Upper lobe of left lung (tissue), 4 donors: ENCODE results near the gene FBN3.

Source experiments
- CTCF ChIP-seq, 6 experiments: fragments of 450-650 bp in 4 of 6; fragments of 200-600 bp in 2 of 6; sonication (generic) in 2 of 6; IDR thresholded peaks; one replicate each; pipeline ENCODE4 v1.5.1; 2016 to 2019; ENCODE audit warnings: antibody characterized with exemption in 6 of 6
- EP300 ChIP-seq, 4 donors: sonication (generic); formaldehyde crosslinking; IDR thresholded peaks; one replicate each; pipeline ENCODE4 v1.5.1; 2017; ENCODE audit warnings: antibody characterized with exemption in 4 of 4, control low read depth in 2 of 4
- POLR2A ChIP-seq, 4 donors: fragments of 450-650 bp; IDR thresholded peaks; one replicate each; pipeline ENCODE4 v1.5.1; 2016 to 2017; ENCODE audit warnings: antibody characterized with exemption in 4 of 4, mild to moderate bottlenecking in 2 of 4

- TF ChIP-seq POLR2A (IDR thresholded peaks at IDR 0.05), result no peak
- no peak for TF ChIP-seq CTCF (IDR thresholded peaks at IDR 0.05)
- no peak for TF ChIP-seq EP300 (IDR thresholded peaks at IDR 0.05)
These were observed 77.5 kb downstream of the FBN3 start for GRCh38 chr19:8071912-8072311.
